ENCODE data around the gene STUB1.

The STUB1 gene

DNA sequence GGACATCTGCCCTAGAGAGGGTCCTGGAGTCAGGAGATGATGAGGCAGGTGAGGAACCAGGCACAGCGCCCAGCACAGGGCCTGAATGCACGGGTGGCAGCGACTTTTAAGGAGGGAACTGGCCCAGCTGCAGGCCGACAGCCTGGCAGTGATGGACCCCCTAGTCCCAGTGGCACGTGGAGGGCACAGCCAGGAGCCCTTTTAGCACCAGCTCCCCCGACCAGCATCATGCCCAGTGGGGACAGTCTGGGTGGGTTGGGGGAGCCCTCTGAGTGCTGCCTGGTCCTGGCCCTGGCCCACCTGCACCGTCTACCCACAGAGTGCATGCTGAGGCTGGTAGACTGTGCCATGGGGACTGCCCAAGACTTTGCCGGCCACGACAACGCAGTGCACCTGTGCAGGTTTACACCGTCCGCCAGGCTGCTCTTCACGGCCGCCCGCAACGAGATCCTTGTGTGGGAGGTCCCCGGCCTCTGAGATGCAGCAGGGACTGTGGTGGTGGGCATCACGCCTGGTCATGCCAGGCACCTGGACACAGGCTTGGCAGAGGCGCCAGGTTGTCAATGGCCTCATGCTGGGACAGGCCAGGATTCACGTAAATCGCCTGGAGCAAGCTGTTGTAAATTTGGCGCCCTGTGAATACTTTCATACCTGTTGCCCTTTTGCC lies 13.0 kb upstream of the STUB1 start:
- Histone ChIP-seq H3K36me3 (replicated peaks) (peaks cover 29% of the 10 kb centered on the region), H3K4me3 (ENCODE audit: low read depth, low read length) (no peak overlapping the region), H3K27me3 (replicated peaks) (no peaks in the 10 kb centered on the region), H3K27ac (no peak overlapping the region)
- in situ Hi-C loops (cut with HindIII; ENCODE audit: low pct_ligation_motif_present, low sequenced_read_pairs): no loop called here
- TF ChIP-seq, protein P1, sequence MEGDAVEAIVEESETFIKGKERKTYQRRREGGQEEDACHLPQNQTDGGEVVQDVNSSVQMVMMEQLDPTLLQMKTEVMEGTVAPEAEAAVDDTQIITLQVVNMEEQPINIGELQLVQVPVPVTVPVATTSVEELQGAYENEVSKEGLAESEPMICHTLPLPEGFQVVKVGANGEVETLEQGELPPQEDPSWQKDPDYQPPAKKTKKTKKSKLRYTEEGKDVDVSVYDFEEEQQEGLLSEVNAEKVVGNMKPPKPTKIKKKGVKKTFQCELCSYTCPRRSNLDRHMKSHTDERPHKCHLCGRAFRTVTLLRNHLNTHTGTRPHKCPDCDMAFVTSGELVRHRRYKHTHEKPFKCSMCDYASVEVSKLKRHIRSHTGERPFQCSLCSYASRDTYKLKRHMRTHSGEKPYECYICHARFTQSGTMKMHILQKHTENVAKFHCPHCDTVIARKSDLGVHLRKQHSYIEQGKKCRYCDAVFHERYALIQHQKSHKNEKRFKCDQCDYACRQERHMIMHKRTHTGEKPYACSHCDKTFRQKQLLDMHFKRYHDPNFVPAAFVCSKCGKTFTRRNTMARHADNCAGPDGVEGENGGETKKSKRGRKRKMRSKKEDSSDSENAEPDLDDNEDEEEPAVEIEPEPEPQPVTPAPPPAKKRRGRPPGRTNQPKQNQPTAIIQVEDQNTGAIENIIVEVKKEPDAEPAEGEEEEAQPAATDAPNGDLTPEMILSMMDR (IDR thresholded peaks at IDR 0.05; ENCODE audit: low read depth, low read length, missing control alignments): no peak
- DNase-seq: no peak

DNA sequence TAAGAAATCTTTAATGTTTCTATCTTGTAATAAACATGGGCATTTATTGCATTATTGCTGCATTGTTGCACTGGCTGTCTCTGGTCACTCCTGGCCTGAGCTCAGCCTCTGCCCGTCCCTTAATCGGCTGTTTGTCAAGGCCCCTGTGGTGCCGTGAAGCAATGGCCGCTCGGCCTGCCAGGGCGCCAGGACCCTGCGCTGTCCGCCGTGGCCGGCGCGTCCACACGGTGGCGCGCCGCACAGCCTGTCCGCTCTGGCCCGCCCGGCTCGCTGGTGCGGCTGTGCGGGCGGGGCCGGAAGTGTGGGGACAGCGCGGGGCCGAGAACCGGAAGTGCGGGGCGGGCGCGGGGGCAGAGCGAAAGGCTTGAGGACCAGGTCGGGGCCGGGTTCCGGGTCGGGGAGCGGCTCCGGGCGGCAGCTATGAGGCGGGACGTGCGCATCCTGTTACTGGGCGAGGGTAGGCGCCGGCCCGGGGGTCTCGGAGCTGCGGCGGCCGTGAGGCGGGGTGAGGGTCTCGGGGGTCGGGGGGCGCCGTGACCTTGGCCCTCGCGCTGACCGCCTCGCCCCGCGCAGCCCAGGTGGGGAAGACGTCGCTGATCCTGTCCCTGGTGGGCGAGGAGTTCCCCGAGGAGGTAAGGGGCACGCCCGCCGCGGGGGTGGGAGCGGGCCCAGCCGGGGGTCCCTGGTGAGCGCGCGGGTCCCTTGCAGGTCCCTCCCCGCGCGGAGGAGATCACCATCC lies 12.3 kb upstream of the STUB1 start, which contains the start of gene RHOT2:
RHOT2 (plus strand) TSS at position 353 of the 739 bp plus-strand sequence; CDS start at position 421, 68 bp downstream.
- DNase-seq: peak; percentile 80
- peaks cover 36% of the 10 kb centered on the region for H3K36me3 ChIP-seq (replicated peaks)
- in situ Hi-C loops (cut with HindIII; ENCODE audit: low pct_ligation_motif_present, low sequenced_read_pairs): no loop called here
- H3K27me3 ChIP-seq (replicated peaks): no peaks in the 10 kb centered on the region
- TF ChIP-seq, protein P1 (IDR thresholded peaks at IDR 0.05; ENCODE audit: low read depth, low read length, missing control alignments): peak; percentile 57
- peak within 1 kb of the TSS; percentile 85 for H3K4me3 ChIP-seq (ENCODE audit: low read depth, low read length)
- H3K27ac ChIP-seq: peak within 1 kb of the TSS; percentile 44

DNA sequence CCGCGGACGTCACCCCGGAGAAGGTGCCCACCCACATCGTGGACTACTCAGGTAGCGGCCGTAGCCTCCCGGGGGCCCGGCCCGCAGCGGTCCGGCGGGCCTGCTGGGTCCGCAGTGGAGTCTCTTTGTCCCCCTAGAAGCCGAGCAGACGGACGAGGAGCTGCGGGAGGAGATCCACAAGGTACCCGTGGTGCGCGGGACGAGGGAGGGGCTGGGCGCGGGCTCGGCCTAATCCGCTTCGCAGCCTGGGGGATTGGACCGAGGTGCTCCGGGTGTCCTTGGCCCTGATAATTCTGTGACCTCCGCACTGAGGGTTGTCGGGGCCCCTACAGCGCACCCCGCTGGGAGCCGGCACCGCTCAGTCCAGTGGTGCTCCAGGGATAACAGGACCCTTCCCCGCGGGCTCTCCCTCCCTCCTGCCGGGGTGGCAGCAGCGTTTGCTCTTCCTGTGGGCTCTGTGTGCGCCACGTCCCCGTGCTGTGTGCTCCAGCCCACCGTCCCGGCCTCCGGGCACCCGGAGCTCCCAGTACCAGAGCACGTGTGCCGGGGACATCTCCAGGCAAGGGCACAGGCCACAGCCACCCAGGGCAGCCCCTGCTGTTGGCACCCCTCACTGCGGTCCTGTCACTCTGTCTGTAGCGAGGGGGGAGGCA lies 11.6 kb upstream of the STUB1 start:
- in situ Hi-C loops (cut with HindIII; ENCODE audit: low pct_ligation_motif_present, low sequenced_read_pairs): no loop called here
- H3K4me3 ChIP-seq (ENCODE audit: low read depth, low read length): peak overlapping the region; percentile 85
- TF ChIP-seq, protein P1 (IDR thresholded peaks at IDR 0.05; ENCODE audit: low read depth, low read length, missing control alignments): no peak
- no peak for DNase-seq
- H3K27me3 ChIP-seq (replicated peaks): no peaks in the 10 kb centered on the region
- peaks cover 42% of the 10 kb centered on the region for H3K36me3 ChIP-seq (replicated peaks)
- peak overlapping the region; percentile 44 for H3K27ac ChIP-seq

DNA sequence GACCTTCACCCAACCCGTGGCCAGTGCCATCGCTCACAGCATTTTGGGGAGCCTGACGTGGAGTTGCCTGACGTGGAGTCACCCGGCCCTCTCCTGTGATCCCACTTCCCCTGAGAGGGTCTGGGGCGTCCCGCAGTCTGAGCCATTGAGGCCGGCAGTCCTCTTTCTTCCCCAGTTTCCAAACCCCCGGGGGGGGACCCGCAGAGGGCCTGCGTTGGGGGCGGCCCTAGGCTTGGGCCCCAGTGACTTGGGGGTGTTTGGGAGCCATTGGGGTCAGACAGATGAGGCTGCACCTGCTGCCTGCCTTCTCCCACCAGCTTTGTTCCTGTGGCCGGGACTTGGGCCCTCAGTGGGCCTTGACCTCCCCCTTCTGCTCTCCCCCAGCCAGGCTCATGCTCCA lies 10.5 kb upstream of the STUB1 start:
- Histone ChIP-seq H3K4me3 (ENCODE audit: low read depth, low read length) (peak overlapping the region; percentile 85), H3K27ac (no peak overlapping the region), H3K27me3 (replicated peaks) (no peaks in the 10 kb centered on the region), H3K36me3 (replicated peaks) (peaks cover 50% of the 10 kb centered on the region)
- no peak for DNase-seq
- in situ Hi-C loops (cut with HindIII; ENCODE audit: low pct_ligation_motif_present, low sequenced_read_pairs): no loop called here
- TF ChIP-seq, protein P1 (IDR thresholded peaks at IDR 0.05; ENCODE audit: low read depth, low read length, missing control alignments): no peak

DNA sequence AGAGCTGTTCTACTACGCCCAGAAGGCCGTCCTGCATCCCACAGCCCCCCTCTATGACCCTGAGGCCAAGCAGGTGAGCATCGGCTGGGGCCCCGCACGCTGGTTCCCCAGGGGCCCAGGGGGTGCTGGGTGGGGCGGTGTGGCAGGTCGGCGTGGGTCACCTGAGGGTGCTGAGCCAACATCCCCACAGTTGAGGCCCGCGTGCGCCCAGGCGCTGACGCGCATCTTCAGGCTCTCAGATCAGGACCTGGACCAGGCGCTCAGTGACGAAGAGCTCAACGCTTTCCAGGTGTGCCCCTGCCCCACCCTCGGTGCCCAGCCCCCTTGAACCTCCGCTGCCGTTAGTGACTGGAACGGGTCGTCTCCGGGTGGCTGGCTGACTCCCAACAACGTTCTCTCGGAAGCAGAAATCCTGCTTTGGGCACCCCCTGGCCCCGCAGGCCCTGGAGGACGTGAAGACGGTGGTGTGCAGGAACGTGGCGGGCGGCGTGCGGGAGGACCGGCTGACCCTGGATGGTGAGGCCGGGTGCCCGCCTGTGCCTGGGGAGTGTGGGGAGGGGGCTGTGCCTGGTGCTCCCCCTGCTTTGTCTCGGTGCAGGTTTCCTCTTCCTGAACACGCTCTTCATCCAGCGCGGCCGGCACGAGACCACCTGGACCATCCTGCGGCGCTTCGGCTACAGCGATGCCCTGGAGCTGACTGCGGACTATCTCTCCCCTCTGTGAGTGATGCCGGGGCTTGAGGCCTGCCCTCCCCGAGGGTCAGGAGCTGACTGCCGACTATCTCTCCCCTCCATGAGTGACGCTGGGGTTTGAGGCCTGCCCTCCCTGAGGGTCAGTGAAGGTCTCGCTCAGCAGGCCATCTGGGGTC lies 9.5 kb upstream of the STUB1 start:
- no peaks in the 10 kb centered on the region for H3K27me3 ChIP-seq (replicated peaks)
- no peak overlapping the region for H3K27ac ChIP-seq
- H3K4me3 ChIP-seq (ENCODE audit: low read depth, low read length): no peak overlapping the region
- TF ChIP-seq, protein P1 (IDR thresholded peaks at IDR 0.05; ENCODE audit: low read depth, low read length, missing control alignments): no peak
- no peak for DNase-seq
- in situ Hi-C loops (cut with HindIII; ENCODE audit: low pct_ligation_motif_present, low sequenced_read_pairs): no loop called here
- peaks cover 51% of the 10 kb centered on the region for H3K36me3 ChIP-seq (replicated peaks)

Measured in brain microvascular endothelial cell (primary cell).